HL-60 (cell line): ENCODE results near the gene DUSP7.

Source experiments
- DNase-seq, 2 experiments: peaks; one replicate each; pipeline ENCODE4 v3.0.0-alpha.2; 2010 to 2020; ENCODE audit warnings: low read depth in 1 of 2, low spot score in 1 of 2
- H3K27ac ChIP-seq: fragments of 250-450 bp; sonication (Bioruptor Pico); replicated peaks from 2 replicates; pipeline ENCODE4 v1.5.1; 2020; ENCODE audit warnings: mild to moderate bottlenecking, moderate library complexity
- H3K27me3 ChIP-seq: fragments of 250-450 bp; sonication (Bioruptor Pico); 2 replicates; pipeline ENCODE4 v1.5.1; 2021; ENCODE audit warnings: mild to moderate bottlenecking, moderate library complexity; ENCODE audit not compliant: insufficient read depth, poor library complexity, severe bottlenecking
- H3K4me3 ChIP-seq: replicated peaks from 2 replicates; pipeline ENCODE4 v1.5.1; 2011; ENCODE audit warnings: mild to moderate bottlenecking, control low read depth, low read length; ENCODE audit not compliant: insufficient read depth
- GABPA ChIP-seq: IDR thresholded peaks from 2 replicates; pipeline ENCODE4 v1.6.1; 2012; ENCODE audit warnings: low read depth
- POLR2AphosphoS5 ChIP-seq: IDR thresholded peaks from 2 replicates; pipeline ENCODE4 v1.6.1; 2012; ENCODE audit warnings: low read depth
- SPI1 ChIP-seq: IDR thresholded peaks from 2 replicates; pipeline ENCODE4 v1.6.1; 2012; ENCODE audit warnings: low read depth, mild to moderate bottlenecking, borderline replicate concordance
- TF ChIP-seq, protein P1 (sequence below): IDR thresholded peaks from one replicate; pipeline ENCODE4 v1.5.1; 2011; ENCODE audit warnings: low read length, control low read depth, inconsistent platforms; ENCODE audit not compliant: insufficient read depth
- TF ChIP-seq, protein P2 (sequence below): IDR thresholded peaks from 2 replicates; pipeline ENCODE4 v1.6.1; 2012; ENCODE audit warnings: low read depth; ENCODE audit not compliant: insufficient replicate concordance

Gene DUSP7

DNA sequence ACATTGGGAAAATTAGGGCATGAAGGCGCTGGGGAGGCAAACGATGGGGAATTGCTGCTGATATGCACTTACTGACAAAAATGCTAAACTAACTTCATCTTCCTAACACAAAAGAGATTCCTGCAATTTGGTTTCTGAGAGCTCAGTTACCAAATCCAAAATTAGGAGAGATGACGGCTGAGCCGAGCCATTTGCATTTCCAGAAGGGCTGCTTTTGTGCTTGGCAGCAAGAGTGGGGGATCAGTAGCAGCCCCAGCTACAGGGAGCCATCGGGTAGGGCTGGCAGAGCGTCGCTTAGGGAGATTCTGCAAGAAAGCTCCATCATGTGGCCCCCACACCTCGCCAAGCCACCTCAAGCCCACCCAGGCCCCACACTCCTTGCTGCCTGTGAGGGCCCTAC, 16.1 kb upstream of the DUSP7 start:
- no peak for DNase-seq
- H3K4me3 ChIP-seq: no peak overlapping the region
- TF ChIP-seq, protein P1, sequence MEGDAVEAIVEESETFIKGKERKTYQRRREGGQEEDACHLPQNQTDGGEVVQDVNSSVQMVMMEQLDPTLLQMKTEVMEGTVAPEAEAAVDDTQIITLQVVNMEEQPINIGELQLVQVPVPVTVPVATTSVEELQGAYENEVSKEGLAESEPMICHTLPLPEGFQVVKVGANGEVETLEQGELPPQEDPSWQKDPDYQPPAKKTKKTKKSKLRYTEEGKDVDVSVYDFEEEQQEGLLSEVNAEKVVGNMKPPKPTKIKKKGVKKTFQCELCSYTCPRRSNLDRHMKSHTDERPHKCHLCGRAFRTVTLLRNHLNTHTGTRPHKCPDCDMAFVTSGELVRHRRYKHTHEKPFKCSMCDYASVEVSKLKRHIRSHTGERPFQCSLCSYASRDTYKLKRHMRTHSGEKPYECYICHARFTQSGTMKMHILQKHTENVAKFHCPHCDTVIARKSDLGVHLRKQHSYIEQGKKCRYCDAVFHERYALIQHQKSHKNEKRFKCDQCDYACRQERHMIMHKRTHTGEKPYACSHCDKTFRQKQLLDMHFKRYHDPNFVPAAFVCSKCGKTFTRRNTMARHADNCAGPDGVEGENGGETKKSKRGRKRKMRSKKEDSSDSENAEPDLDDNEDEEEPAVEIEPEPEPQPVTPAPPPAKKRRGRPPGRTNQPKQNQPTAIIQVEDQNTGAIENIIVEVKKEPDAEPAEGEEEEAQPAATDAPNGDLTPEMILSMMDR: no peak
- TF ChIP-seq POLR2AphosphoS5: no peak
- no peak for TF ChIP-seq GABPA
- TF ChIP-seq, protein P2, sequence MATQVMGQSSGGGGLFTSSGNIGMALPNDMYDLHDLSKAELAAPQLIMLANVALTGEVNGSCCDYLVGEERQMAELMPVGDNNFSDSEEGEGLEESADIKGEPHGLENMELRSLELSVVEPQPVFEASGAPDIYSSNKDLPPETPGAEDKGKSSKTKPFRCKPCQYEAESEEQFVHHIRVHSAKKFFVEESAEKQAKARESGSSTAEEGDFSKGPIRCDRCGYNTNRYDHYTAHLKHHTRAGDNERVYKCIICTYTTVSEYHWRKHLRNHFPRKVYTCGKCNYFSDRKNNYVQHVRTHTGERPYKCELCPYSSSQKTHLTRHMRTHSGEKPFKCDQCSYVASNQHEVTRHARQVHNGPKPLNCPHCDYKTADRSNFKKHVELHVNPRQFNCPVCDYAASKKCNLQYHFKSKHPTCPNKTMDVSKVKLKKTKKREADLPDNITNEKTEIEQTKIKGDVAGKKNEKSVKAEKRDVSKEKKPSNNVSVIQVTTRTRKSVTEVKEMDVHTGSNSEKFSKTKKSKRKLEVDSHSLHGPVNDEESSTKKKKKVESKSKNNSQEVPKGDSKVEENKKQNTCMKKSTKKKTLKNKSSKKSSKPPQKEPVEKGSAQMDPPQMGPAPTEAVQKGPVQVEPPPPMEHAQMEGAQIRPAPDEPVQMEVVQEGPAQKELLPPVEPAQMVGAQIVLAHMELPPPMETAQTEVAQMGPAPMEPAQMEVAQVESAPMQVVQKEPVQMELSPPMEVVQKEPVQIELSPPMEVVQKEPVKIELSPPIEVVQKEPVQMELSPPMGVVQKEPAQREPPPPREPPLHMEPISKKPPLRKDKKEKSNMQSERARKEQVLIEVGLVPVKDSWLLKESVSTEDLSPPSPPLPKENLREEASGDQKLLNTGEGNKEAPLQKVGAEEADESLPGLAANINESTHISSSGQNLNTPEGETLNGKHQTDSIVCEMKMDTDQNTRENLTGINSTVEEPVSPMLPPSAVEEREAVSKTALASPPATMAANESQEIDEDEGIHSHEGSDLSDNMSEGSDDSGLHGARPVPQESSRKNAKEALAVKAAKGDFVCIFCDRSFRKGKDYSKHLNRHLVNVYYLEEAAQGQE: no peak
- no peak for TF ChIP-seq SPI1
- no peaks in the 10 kb centered on the region for H3K27me3 ChIP-seq
- no peak overlapping the region for H3K27ac ChIP-seq

DNA sequence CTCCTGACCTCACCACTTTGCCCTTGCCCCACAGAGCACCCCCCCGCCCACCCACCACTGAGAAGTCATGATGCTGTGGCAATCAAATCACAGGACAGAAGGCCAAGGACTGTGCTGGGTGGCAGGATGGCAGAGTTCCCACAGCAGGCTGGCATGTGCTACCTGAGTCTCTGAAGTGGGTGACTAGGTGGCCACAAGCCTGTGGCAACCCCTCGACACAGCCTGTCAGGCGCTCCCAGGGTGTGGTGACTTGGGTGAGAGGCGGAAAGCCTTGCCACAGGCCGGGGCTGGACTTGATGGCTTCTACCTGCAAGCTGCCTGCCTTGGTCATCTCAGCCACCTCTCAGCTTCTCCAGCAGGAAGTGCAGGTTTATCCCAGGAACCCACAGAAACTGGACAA, 15.6 kb upstream of the DUSP7 start:
- H3K27ac ChIP-seq: no peak overlapping the region
- TF ChIP-seq, protein P2: no peak
- TF ChIP-seq POLR2AphosphoS5 (no peak), SPI1 (no peak), GABPA (no peak)
- TF ChIP-seq, protein P1: no peak
- H3K4me3 ChIP-seq: no peak overlapping the region
- DNase-seq: no peak
- no peaks in the 10 kb centered on the region for H3K27me3 ChIP-seq

DNA sequence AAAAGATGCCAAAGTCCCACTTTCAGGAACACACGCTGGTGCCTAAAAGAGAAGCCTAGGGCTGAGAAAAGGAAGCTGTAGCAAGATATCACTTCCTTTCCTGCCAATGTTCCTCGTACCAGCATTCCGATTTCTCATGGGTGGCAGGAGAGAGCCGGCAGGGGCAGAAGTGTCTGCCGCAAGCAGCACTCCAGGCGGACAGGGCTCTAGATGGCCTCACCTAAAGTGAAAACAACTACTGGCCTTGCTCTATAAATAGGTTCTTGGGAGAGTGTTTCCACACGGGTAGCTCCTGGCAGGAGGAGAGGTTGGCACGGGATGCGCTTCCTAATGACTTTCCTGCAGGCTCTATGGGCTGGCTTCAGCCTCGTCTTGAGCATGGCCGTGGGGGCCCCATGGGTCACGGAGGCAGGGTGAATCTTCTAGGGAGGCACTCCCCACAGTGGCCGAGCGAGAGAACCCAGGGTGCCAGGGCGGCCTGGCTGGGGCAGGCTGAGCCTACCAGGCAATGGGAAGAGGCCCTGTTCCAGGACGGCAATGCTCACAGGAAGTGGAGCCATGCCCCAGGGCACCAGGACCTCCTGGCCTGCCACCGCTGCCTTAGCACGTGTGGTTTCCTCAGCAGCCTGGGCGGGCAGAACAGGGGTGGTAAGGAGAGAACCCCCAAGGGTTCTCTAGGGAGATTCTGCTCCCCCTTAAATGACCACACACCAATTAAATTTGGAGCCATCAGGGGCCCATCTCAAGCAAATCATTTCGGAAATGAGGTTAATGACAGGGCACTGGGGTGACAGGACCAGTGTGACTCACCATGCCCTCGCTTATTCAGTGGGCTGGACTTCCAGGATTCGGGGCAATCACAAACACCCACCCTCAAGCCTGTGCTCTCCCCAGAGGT, 14.6 kb upstream of the DUSP7 start:
- Histone ChIP-seq H3K4me3 (no peak overlapping the region), H3K27me3 (no peaks in the 10 kb centered on the region), H3K27ac (no peak overlapping the region)
- TF ChIP-seq, protein P2: no peak
- TF ChIP-seq, protein P1: no peak
- DNase-seq: no peak
